ENCODE data around the gene CYTH1. TPM values are rescaled to one million over a fixed set of nuclear protein-coding genes. Genes with fewer than 3 reads are reported as not detected.
"Not testable (repeated sequence)": the region's sequence is repeated elsewhere in the genome, so short reads cannot be mapped to it uniquely, and the experiment has no call there.

The CYTH1 gene
- total RNA-seq, 1 donor from 2014 or later = 44.3 TPM

DNA sequence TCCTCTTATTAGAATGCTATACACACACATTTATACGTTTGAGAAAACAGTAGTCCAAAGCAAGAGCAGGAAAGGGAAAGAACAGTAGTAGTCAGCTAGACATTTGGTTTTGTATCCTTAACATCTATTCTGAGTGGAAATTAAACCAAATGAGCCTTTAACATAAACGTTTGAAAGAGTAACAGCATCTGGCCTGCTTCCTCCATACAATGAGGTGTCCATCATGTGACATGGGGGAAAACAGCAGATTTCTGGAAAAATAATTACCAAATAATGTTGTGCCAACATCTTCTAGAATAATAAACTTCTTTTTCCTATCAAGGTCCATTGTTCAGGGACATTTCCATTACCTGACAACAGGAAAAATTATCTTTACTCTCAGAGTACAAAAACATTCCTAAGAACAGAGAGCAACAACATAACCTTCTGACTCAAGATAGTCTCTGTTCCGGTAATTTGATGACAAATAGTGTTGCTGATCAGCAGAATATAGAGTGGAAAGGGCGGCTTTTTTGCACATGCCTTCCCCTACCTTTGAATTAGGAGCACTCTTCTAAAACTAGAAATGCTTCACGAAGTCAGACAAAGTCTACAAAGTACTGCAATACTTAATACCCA lies 20.2 kb downstream of the CYTH1 start:
- DNase-seq (ENCODE audit: low spot score) = no peak

DNA sequence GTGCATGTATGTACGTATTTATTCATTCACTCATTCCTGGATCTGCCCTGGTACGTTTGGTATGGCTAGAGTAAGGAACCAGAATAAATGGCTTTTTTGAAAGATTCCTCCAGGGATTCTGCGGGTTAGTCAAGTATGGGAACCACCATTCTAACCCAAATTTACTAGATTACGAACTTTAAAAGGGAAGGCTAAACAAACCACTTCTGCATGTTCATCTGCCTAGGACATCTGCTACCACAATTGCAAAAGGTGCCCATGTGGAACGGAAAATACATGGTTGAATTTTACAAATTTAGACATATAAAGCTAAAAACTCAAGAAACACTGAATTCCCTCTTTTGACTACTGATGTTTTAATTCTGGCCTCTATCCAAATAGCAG lies 22.1 kb downstream of the CYTH1 start:
- DNase-seq (ENCODE audit: low spot score) = no peak

DNA sequence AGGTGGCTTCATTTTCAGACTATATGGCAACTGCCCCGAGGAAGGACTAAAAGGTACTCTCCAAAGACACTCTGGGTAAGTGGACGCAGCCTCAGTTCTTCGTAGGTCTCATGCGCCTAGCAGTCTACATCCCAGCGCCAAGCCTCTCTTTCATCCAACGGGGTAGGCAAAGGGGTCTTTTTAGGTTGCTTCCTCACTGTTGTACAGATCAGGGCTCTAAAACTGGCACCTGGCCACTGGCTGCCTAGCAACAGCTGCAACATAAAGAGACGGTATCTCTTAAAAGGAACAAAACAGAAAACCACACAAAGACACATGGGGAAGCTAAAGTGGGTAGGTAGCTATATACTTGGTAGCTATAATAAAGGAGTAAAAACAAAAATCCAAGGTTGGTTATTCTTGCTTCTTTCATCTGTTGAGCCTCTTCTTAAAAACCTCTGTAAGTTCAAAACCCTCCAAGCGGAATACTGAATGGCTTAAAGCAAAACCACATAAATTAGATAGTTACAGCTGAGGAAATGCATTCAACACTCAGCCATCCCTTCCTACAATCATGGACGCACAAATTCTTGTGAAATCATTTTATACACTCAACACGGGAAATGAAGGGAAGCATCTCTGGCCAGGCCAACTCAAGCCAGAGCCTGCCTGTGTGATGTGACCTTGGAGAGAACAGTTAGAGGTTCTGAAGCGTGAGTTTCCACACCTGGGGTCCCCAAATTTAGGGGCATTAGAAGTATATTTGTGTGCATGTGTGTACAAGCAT lies 22.7 kb downstream of the CYTH1 start:
- DNase-seq (ENCODE audit: low spot score) = no peak

DNA sequence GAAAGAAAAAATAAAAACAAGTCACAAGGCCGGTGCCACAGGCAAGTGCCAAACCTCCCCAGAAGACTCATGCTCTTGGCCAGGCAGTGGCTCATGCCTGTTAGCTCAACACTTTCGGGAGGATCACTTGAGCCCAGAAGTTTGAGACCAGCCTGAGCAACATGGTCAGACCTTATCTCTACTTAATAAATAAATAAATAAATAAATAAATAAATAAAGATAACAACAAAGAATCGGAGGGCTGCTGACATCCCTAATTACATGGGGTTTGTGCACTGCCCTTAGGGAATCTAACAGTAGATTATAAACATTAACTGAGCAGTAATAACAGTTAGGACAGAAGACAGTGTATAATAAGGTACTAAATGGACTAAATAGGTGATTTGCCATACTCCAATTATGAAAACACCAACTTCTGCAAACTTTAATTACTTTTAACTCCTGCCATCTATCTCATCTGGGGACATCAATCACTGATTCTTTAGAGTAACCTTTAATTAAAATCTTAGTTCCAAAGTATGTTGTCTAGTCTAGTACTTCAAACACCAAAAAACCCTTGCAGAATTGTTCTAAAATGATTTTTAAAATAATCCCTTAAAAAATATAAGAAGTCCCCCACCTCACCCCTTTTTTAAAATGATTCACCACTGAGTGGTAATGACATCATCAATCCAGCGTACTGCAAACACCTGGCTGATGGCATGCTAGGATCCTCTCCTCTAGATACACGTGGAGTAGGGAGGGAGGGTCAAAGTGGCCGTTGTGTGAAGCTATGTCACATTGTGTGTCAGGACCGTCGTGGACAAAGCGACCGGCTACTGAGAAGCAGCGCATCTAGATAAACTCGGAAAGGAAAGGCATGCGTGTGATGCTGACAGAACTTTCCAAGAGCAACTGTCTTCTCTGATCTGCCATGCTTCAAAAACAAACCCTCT lies 28.5 kb downstream of the CYTH1 start:
- DNase-seq (ENCODE audit: low spot score) = no peak

DNA sequence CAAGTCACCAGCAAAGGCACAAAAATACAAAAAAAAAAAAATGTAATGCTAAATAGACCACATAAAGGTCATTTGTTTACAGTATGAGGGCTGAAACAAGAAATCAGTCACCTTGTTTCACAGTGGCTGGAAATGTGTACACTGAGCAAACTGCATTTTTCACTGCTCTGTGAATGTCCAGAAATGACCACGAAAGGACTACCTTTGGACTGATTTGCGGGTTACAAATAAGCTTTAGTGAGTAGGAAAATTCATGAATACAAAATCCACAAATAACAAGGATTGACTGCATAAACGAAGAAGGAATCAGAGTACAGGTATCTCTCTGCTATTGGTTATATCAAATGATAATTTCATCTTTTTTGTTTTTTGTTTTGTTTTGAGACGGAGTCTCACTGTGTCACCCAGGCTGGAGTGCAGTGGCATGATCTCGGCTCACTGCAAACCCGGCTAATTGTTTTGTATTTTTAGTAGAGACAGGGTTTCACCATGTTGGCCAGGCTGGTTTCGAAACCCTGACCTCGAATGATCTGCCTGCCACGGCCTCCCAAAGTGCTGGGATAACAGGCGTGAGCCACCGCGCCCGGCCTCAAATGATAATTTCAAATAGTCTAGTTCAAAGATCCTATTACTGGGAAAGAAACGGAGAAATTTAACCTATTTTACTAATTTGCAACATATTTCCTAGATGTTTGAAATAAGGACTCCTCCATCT lies 30.5 kb downstream of the CYTH1 start:
- DNase-seq (ENCODE audit: low spot score) = no peak

DNA sequence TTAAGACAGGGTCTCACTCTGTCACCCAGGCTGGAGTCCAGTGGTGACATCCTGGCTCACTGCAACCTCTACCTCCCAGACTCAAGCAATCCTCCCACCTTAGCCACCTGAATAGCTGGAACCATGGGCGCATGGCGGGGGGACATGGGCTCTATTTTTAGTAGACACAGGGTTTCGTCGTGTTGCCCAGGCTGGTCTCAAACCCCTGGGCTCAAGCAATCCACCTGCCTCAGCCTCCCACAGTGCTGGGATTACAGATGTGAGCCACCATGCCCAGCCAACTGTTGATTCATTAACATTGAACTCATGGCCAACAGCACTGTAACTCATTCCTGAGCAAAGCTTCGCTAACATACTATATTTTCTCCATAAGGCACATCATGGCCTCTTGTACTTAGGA lies 31.1 kb downstream of the CYTH1 start:
- DNase-seq (ENCODE audit: low spot score) = not testable (repeated sequence)

DNA sequence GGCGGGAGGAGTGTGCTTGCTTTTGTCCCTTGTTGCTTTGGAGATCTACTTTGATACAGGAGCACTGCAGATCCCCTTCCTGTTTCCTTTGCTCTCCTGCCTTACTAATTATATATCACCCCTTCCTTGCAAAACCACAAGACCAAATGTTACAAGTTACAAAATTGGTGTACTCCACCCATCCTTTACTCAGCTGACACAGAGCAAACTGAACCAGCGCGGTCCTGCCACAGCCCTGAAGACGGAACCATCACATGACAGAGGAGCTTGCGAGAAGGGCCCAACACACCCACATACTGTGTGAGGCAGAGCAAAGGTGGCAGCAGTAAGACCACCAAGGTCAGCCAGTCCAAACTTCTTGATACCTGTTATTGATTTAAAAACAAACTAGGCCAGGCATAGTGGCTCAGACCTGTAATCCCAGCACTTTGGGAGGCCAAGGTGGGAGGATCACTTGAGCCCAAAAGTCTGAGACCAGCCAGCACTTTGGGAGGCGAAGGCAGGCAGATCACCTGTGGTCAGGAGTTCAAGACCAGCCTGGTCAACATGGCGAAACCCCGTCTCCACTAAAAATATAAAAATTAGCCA lies 33.2 kb downstream of the CYTH1 start:
- DNase-seq (ENCODE audit: low spot score) = peak; percentile 50

DNA sequence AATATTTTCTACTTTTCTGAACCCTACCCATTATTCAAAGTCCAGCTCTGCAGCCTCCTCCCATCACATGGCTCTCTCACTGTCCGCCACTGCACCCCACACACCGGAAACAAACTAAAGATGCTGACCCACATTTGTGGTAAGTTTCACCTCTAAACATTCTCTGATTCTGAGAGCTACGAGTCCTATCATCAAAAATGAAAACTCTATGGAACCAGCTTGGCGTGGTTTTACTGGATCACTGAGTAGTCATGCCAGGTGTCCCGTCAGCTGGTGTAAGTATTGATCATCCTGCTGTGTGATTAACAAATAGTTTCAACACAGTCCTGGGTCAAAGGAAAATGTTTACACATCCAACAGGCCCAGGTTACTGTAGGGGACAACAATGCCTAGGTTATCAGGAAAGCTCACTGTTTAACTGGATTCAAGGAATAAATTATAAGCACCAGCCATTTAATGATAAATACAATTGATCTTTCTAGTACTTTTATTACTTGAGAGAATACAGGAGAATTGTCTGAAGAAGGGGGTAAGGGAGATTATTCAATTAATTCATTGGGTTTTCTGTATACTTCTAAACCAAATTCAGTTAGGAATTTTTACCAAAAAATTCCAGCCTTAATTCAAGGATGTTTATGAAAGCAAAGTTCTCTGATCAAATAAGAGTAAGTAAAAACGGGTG lies 33.9 kb downstream of the CYTH1 start:
- DNase-seq (ENCODE audit: low spot score) = no peak

DNA sequence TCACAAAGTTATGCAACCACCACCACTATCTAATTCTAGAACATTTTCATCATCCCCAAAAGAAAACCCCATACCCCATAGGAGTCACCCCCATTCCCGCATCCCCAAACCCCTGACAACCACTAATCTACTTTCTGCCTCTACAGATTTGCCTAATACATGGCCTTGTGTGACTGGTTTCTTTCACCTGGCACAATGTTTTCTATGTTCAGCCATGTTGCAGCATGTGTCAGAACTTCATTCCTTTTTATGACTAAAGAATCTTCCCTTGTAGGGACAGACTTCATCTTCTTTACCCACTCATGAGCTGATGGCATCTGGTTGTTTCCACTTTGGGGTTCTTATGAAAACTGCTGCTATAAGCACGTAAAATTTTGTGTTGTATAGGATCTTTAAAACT lies 34.6 kb downstream of the CYTH1 start:
- no peak for DNase-seq (ENCODE audit: low spot score)

DNA sequence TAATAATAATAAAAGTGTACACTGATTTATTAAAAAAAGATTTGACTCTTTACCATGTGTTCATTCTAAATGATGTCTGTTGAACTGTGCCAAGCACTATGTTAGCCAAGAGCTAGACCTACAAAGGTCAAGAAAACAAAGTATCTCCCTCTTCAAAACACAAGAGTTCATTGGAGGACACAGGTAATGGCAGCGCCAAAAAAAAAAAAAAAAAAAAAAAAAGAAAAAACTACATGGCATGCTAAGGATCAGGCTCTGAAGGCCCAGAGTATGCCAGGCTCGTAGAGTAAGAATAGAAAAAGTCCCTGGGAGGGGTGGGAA lies 35.2 kb downstream of the CYTH1 start:
- no peak for DNase-seq (ENCODE audit: low spot score)

DNA sequence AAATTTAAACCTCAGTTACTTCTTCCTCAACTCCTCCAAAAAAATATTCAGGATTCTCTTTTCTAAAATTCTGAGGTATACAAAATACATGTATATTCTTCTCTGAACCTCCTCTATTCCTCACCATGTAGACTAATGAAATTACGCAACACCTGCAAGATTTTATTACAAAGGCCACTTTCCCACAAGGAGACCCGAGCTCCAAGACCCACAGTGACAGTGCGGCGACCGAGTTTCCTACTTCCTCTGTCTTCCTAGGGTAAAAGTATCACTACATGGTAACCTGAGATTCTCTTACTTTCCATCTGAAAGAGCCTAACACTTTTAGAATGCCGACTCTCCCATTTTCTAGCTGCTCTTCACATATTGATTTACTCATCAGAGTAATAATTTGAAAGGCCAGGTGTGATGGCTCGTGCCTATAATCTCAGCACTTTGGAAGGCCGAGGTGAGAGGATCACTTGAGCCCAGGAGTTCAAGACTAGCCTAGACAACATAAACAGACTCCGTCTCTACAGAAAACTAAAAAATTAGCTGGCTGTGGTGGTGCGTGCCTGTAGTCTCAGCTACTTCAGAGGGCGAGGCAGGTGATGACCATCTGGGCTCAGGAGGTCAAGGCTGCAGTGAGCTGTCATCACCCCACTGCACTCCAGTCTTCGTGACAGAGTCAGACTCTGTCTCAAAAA lies 35.7 kb downstream of the CYTH1 start:
- no peak for DNase-seq (ENCODE audit: low spot score)

DNA sequence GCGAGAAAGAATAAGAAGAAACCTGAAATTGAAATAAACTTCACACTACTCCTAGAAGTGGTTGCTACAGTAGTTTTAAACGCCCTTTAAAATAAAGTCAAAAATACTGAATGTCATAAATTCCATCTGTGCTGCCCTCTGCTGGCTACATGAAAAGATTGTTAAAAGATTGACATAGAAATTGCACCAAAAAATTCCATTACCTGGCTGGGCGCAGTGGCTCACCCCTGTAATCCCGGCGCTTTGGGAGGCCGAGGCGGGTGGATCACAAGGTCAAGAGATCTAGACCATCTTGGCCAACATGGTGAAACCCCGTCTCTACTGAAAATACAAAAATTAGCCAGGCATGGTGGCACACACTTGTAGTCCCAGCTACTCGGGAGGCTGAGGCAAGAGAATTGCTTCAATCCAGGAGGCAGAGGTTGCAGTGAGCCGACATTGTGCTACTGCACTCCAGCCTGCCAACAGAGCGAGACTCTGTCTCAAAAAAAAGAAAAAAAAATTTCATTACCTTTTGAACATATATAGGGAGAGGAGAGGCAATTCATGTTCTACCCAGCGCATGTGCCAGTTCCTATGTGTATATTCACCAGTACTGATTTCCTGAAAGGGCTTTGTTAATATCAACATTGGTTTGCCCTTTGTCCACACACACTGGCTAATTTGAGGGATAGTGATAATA lies 36.5 kb downstream of the CYTH1 start:
- DNase-seq (ENCODE audit: low spot score) = peak; percentile 52

DNA sequence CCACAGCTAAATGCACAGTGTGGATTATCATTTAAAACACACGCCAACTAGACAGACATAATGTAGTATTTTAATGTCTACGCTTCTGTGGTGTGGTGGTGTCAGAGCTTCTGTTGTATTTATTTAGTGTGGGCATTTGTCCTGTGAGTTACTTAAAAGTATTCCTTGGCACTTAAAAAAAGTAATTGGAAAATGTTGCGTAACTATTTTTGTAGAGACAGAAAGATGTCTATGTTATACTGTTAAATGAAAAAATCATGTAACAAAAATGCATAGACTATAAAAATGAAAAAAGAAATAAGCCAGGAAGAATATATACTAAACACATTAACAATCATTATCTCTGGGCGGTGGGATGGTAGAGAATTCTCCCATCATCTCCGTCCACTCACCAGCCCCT lies 39.2 kb downstream of the CYTH1 start:
- no peak for DNase-seq (ENCODE audit: low spot score)

DNA sequence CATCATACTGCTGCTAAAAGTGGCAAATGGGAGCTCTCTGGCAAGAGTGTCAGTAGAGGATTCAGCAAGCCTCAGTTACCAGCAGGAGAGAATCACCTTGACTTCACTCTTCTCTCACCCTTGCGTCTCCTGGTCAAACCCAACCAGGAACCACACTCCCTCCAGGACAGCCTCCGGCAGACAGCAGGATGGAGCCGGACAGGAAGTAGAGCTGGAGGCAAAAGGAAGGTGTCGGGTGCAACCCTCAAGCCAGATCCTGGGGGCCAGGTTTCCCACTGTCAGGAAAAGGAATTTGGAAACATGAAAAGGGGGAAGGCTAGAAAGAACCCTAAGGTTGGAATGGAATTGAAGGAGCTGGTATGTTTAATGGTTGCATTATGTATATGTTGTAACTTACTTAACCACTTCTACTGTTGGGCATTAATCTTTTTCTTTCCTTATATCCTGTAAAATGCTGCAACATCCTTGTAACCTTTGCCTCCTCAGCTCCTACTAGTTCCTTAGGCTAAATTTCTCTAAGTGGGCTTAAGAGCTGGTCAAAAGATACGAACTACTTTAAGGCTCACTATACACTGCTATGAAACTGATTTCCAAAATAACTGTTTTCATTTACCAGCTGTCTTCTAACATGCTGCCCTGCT lies 40.3 kb downstream of the CYTH1 start:
- DNase-seq (ENCODE audit: low spot score) = no peak

DNA sequence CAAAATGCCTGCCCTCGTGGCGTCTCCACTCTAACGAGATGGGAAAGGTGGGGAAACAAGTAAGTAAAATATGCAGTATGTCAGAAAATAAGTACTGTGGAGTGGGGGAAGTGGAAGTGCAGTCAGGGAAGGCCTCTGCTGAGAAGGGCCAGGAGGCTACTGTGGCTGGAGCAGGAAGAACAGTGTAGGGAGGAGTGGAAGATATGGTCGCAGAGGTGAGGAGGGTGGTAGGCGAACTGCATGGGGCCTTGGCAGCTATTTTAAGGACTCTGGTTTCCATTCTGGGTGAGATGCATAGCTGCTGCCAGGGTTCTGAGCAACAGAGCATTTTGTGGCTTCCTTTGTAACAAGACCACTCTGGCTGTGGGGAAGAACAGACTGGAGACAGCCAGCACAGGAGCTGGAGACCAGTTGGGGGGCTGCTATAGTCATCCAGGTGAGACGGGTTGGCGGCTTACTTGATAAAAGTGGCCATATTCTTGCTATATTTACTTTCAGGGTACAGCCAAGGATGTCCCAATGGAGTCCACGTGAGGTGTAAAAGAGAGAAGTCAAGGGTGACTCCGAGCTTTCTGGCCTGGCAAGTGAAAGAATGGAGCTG lies 42.6 kb downstream of the CYTH1 start:
- DNase-seq (ENCODE audit: low spot score) = no peak

DNA sequence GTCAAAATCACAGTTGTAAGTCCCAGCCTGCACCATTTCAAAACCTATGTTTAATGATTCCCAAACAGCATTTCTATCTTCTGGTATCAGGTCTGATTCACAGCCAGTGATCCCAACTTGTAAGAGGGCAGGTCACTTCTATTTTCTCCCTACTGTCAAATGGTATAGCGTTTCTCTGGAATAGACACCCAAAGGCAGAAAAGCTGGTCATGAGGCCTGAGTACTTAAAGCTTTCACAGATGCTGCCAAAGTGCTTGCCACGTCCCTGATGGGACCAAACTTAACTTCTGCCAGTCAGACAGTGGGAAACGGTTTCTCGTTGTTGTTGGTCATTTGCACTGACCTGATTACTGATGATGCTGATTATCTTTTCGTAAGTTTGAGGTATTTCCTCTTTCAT lies 43.4 kb downstream of the CYTH1 start:
- no peak for DNase-seq (ENCODE audit: low spot score)

DNA sequence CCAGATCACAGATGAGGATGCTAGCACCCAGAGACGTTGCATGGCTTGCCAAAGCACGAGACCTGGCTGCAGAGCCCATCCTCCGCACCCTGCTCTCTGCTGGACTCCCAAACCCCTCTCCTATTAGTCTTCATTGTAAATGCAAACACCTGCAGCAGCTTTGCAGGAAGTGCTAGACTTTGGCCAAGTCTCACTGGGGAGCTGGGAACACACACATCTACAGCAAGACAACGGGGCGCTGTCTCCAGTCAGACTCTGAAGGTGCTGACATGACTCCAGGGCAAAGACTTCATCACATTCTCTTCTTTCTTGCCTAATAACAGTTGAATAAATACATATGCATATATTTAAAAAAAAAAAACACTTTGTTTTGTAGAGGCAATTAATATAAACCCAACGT lies 43.8 kb downstream of the CYTH1 start:
- no peak for DNase-seq (ENCODE audit: low spot score)

DNA sequence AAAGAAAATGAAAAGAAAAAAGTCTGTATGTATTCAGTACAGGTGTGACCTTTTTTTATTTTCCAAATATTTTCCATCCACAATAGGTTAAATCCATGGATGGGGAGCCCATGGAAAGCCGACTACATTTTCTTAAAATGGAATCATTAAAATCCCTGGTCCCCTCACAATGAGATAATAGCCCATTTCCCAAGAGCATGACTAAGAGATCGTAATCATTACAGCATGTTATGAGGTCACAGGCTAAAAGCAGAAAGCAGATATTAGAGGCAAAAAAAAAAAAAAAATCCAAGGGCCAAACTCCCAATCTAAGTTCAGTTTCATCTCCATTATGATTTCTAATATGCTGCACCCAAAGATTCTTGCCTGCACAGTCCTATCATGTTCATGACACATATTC lies 44.7 kb downstream of the CYTH1 start:
- DNase-seq (ENCODE audit: low spot score) = no peak

DNA sequence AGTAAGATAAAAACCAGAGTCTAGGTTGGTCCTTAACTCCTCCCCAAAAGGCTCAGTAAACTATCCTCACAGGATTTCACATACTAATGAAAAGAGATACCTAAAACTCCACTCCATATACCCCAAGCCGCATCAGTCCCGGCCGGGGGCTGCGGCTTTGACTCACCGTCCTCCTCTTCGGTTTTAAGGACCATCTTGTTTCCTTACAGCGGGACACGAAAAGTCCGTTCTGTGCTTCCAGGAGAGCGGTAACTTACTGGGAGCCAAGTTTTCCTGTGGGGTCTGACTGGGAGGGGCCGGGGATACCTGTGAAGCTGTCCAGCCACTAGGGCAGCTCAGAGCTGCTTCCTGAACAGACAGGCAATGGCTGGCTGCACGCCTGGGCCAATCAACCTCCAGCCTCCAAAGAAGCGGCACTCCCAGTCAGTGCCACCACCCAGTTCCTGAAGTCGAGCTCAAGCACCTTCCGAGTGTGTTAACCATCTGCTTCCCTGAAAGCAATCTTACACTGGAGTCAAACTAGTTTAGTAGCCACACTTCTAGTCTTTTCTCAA lies 45.5 kb downstream of the CYTH1 start:
- DNase-seq (ENCODE audit: low spot score) = peak; percentile 74

Measured in umbilical cord (tissue), 2 donors.